ENCODE results near the gene AHRR.

- no peak for TF ChIP-seq FOXJ2 (tag; IDR thresholded peaks at IDR 0.05)
- TF ChIP-seq ZNF583 (CRISPR knock-in tag; IDR thresholded peaks at IDR 0.05): no peak
These were observed 162.1 kb downstream of the AHRR start for GRCh38 chr5:483434-484140.
